Lung microvascular endothelial cell (primary cell): ENCODE measurements around the gene NPEPPS. TPM values are rescaled to one million over a fixed set of nuclear protein-coding genes. Genes with fewer than 3 reads are reported as not detected.
"Not testable (repeated sequence)": the region's sequence is repeated elsewhere in the genome, so short reads cannot be mapped to it uniquely, and the experiment has no call there.

Experiments used
- DNase-seq, 2 donors: peaks; one replicate each; pipeline versions ENCODE4 v3.0.0 to v3.0.0-alpha.2; 2010; ENCODE audit warnings: low read depth in 2 of 2
- total RNA-seq: library from RNA; depleted of rRNA; stranded (reverse); fragments of >200 nt; gene quantifications from 2 replicates; pipeline ENCODE4 v1.2.1, GENCODE V29; 2014

NPEPPS gene
- total RNA-seq, 1 donor from 2014 or later: 70.0 TPM

- not testable (repeated sequence) for DNase-seq
Observed at GRCh38 chr17:47560517-47561043, 29.7 kb downstream of the NPEPPS start.

- DNase-seq: not testable (repeated sequence)
Observed at GRCh38 chr17:47561698-47562405, 30.9 kb downstream of the NPEPPS start.

GRCh38 chr17:47562406-47562705, 31.4 kb downstream of the NPEPPS start:
- not testable (repeated sequence) for DNase-seq

- DNase-seq: peak in 1 of 2 donors; percentile 5
Observed at GRCh38 chr17:47567261-47567660, 36.4 kb downstream of the NPEPPS start.

- DNase-seq: not testable (repeated sequence)
Observed at GRCh38 chr17:47572561-47572960, 41.7 kb downstream of the NPEPPS start.

GRCh38 chr17:47582416-47582815, 51.5 kb downstream of the NPEPPS start:
- peak in 1 of 2 donors; percentile 50 for DNase-seq

GRCh38 chr17:47586378-47587055, 55.6 kb downstream of the NPEPPS start:
- DNase-seq: not testable (repeated sequence)

- DNase-seq: not testable (repeated sequence)
Observed at GRCh38 chr17:47593522-47593921, 62.6 kb downstream of the NPEPPS start.

GRCh38 chr17:47603830-47604597, 73.1 kb downstream of the NPEPPS start:
- no peak for DNase-seq

- DNase-seq: no peak
Observed at GRCh38 chr17:47604598-47604927, 73.7 kb downstream of the NPEPPS start.

- DNase-seq: no peak
Observed at GRCh38 chr17:47605011-47605410, 74.1 kb downstream of the NPEPPS start.

- DNase-seq: no peak
Observed at GRCh38 chr17:47607481-47607880, 76.6 kb downstream of the NPEPPS start.

GRCh38 chr17:47611372-47612350, 80.8 kb downstream of the NPEPPS start:
- no peak for DNase-seq

- peak; percentile 49 to 69 for DNase-seq
Observed at GRCh38 chr17:47615766-47616424, 85.0 kb downstream of the NPEPPS start.

- DNase-seq: no peak
Observed at GRCh38 chr17:47618410-47618809, 87.5 kb downstream of the NPEPPS start.

GRCh38 chr17:47620503-47621245, 89.8 kb downstream of the NPEPPS start:
- no peak for DNase-seq

GRCh38 chr17:47621293-47622179, 90.6 kb downstream of the NPEPPS start:
- DNase-seq: peak; percentile 28 to 88

- DNase-seq: no peak
Observed at GRCh38 chr17:47622180-47622549, 91.3 kb downstream of the NPEPPS start.

- DNase-seq: no peak
Observed at GRCh38 chr17:47624727-47625068, 93.8 kb downstream of the NPEPPS start.
